ENCODE data around the gene SPATS2L.

GRCh38 chr2:200286578-200286977, 19.9 kb upstream of the SPATS2L start:
- TF ChIP-seq CTCF (IDR thresholded peaks at IDR 0.05; ENCODE audit: poor library complexity) = no peak
- TF ChIP-seq EZH2phosphoT487 (IDR thresholded peaks at IDR 0.05; ENCODE audit: low read depth, severe bottlenecking, unreplicated experiment) = no peak
